Activated T-helper 1 cell treated with Interleukin-2 at 50 U/mL for 16 hours (primary cell): ENCODE measurements around the gene DOK4.

Source experiments
- DNase-seq: peaks from one replicate; pipeline ENCODE4 v3.0.0-alpha.2; 2020; ENCODE audit warnings: low read depth

Gene DOK4

GRCh38 chr16:57485916-57486857 is at the start of gene DOK4:
DOK4 (minus strand) TSS chr16:57486493; CDS start chr16:57479507, 6,986 bp downstream.
- peak; percentile 68 for DNase-seq

DNA sequence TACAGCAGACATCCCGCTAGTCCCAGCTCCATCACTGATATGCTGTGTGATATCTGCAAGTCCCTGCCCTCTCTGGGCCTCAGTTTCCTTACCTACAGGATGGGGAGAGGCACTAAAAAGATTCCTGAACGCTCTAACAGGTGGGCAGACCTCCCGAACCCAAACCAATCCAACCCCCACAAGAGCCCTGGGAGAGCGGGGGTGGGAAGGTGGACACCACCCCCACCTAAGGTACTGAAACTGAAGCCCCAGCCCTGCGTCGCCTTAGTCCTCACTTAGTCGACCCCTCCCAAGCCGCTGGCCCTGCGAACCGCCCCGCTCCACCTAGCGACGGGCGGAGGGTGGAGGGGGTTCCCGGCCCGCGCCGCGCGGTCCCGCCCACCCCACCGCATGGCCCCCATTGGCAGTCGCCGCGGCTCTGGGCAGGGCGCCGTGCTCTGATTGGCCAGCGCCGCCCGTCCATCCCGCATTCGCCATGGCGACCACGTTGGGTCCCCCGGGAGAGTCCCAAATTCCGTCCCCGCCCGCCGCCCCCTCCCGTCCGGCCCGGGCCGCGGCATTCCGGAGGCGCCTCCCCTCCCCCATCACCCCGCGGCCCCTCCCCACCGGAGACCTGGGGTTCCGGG is 49.5 kb upstream of the DOK4 start:
- DNase-seq = peak; percentile 91

GRCh38 chr16:57534881-57535658 is 48.8 kb upstream of the DOK4 start:
- no peak for DNase-seq

DNA sequence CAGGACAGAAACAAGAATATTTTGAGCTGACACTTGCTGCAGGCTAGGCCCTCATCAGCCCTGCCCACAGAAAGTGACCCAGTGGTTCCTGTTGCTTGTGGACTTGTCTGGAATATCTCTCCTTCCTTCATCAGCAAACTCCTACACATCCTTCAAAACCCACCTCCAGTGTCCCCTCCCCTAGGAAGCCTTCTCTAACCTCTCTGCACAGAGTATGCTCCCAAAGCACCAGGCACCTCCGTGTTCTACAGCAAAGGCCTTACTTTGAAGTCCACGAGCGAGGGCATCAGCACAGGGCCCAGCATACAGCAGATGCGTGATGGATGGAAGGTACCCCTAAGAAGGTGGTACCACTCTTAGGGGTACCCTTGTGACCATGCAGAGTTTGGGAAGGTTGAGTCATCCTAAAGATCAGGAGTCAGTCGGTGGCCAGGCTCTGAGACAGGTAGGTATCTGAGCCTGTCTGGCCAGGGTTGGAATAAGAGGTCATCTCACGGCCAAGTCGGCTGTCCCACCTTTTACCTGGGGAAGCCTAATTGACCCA is 48.1 kb upstream of the DOK4 start:
- no peak for DNase-seq

DNA sequence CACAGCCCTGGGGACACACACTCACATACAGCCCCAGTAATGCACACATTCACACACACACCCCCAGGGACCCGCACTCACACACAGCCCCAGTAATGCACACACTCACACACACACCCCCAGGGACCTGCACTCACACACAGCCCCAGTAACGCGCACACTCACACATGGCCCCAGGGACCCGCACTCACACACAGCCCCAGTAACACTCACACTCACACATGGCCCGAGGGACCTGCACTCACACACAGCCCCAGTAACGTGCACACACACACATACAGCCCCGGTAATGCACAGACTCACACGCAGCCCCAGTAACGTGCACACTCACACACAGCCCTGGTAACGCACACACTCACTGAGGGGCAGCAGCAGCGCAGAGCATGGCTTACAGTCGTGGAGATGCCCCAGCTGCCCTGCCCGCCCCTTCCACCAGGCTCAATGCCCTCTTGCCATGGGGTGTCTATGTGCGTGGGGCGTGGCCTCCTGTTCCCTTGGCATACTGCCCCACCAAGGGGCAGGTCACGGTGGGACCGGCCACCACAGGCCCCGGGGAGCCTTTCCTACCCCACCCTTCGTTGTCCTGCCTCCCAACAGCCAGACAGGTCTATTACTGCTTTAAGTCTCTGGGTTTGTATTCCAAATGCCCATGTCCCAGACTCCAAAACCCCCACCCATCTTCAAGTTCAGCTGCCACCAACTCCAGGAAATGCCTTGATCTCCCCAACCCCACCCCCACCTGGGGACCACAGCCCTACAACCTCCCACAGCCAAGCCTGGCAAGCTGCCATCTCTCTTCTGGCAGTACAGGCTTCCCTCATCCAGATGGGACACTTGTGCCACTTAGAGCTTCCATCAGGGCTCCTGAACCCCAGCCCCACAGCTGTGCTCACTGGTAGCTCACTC is 47.4 kb upstream of the DOK4 start:
- DNase-seq = no peak

- no peak for DNase-seq
These were observed 46.0 kb upstream of the DOK4 start for GRCh38 chr16:57532266-57532625.

- DNase-seq = no peak
These were observed 45.5 kb upstream of the DOK4 start for GRCh38 chr16:57531635-57532265.

DNA sequence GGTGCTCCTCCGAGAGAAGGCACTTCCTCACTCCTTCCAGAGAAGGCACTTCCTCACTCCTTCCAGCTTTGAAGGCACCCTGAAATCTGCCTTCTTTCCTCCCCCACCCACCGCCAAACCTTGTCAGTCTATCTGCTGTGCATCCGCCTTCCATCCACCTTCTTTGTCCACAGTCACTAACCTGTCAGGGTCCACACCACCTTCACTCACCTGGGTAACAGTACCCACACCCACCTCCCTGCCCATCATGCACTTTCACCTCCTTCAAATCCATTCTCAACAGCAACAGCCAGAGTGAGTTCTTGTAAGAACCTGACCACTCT is 44.9 kb upstream of the DOK4 start:
- DNase-seq = no peak

DNA sequence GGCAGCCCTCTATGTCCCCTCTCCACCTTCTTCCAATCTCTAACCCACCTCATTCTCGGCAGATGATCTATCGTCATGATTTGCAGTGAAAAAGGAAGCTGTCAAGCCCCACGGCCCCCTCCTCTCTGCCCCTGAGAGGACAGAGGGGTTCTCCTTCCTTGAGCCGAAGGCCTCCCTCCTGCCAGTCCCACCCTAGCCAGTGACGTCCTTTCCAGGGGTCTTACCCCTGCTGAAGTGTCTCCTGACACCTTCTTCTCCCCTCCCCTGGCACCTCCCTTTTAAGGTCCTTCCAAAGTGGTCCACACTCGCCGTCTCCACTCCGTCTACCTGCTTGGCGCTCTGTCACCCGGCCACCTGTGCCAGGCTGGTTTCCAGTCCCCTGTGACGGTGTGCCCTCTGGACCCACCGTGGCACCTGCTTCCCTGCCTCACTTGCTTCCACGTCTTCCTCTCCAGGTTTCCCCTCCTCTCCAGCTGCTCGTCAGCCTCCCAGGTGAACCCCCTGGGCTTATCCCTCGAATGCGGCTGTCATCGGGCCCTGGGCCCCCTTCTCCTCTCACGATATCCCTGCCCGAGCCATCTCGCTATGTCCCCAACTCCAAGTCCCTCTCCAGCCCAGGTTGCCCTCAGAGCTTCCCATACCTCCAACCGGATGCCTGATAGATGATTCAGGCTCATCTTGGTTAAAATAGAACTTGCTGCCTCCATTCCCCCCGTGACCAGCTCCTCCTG is 44.4 kb upstream of the DOK4 start:
- no peak for DNase-seq

GRCh38 chr16:57530104-57530521 is 43.8 kb upstream of the DOK4 start:
- peak; percentile 62 for DNase-seq

GRCh38 chr16:57529391-57530103 is 43.3 kb upstream of the DOK4 start:
- no peak for DNase-seq

GRCh38 chr16:57528499-57529390 is 42.5 kb upstream of the DOK4 start:
- no peak for DNase-seq

GRCh38 chr16:57527610-57528360 is 41.5 kb upstream of the DOK4 start:
- no peak for DNase-seq

DNA sequence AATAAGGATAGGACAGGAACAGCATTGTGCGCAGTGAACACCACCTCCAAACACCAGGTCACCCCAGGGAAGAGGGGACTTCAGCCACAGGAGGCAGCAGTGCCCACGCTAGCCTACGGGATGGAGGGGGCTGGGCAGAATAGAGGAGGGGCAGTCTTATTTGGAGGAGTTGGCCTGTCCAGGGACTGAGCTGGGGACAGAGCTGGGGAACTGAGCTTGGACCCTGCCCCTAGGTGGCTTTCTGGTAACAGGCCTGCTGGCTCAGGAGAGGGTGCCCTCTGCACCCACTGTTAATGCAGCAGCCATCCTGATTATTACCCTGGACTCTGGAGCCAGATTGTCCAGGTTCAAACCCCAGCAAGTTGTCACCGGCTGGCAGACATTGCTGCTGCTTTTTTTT is 40.7 kb upstream of the DOK4 start:
- DNase-seq = no peak

- no peak for DNase-seq
These were observed 40.2 kb upstream of the DOK4 start for GRCh38 chr16:57526498-57526897.

GRCh38 chr16:57525761-57526160 is 39.5 kb upstream of the DOK4 start:
- DNase-seq = no peak

GRCh38 chr16:57522960-57523359 is 36.7 kb upstream of the DOK4 start:
- no peak for DNase-seq
